Measurements from ENCODE around the gene PKLR. TPM values are rescaled to one million over a fixed set of nuclear protein-coding genes. Genes with fewer than 3 reads are reported as not detected.

Gene PKLR
- total and polyA plus RNA-seq, 3 donors from 2014 or later, result 0.25 to 2.0 (median 0.87) TPM

GRCh38 chr1:155287987-155288543 lies 13.2 kb downstream of the PKLR start:
- H3K27ac ChIP-seq, result no peak overlapping the region
- H3K9me3 ChIP-seq, result no peaks in the 10 kb centered on the region
- no peak overlapping the region for H3K4me3 ChIP-seq
- H3K4me1 ChIP-seq, result no peaks in the 10 kb centered on the region
- intact Hi-C loops (cut with DNase I; ENCODE audit: low total_unique reads), result no loop called here
- no peaks in the 10 kb centered on the region for H3K27me3 ChIP-seq
- 86 to 92% methylated on average over 10 to 21 of the region's 21 CpGs for WGBS, 2 donors
- TF ChIP-seq POLR2A (IDR thresholded peaks at IDR 0.05), result no peak
- TF ChIP-seq, protein P1, sequence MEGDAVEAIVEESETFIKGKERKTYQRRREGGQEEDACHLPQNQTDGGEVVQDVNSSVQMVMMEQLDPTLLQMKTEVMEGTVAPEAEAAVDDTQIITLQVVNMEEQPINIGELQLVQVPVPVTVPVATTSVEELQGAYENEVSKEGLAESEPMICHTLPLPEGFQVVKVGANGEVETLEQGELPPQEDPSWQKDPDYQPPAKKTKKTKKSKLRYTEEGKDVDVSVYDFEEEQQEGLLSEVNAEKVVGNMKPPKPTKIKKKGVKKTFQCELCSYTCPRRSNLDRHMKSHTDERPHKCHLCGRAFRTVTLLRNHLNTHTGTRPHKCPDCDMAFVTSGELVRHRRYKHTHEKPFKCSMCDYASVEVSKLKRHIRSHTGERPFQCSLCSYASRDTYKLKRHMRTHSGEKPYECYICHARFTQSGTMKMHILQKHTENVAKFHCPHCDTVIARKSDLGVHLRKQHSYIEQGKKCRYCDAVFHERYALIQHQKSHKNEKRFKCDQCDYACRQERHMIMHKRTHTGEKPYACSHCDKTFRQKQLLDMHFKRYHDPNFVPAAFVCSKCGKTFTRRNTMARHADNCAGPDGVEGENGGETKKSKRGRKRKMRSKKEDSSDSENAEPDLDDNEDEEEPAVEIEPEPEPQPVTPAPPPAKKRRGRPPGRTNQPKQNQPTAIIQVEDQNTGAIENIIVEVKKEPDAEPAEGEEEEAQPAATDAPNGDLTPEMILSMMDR (IDR thresholded peaks at IDR 0.05), result no peak
- DNase-seq, result no peak
- no peaks in the 10 kb centered on the region for H3K36me3 ChIP-seq (ENCODE audit: low read depth, missing control alignments)

DNA sequence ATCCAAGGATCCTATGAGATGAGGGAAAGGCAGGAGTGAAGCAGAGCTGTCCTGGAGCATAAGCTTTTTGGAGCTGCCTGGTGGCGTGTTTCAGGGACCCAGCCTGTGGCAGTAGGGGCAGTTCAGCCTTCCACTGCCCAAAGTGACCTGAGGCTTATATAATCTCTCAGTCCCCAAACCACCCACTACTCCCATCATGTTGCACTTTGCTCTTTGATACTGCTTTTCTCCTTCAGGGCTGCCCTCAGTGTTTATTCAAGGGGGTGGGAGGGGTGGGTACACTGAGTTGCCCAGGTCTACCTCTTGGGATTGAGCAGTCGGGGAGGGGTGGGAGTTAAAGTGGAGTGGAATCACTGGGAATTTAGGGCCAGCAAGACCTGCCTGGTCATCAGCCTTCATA lies 14.7 kb downstream of the PKLR start:
- no peak overlapping the region for H3K4me3 ChIP-seq
- no peaks in the 10 kb centered on the region for H3K4me1 ChIP-seq
- no peak overlapping the region for H3K27ac ChIP-seq
- intact Hi-C loops (cut with DNase I; ENCODE audit: low total_unique reads), result no loop called here
- TF ChIP-seq, protein P1 (IDR thresholded peaks at IDR 0.05), result no peak
- no peak for TF ChIP-seq POLR2A (IDR thresholded peaks at IDR 0.05)
- 92 to 95% methylated on average over 2 of the region's 2 CpGs for WGBS, 2 donors
- no peaks in the 10 kb centered on the region for H3K27me3 ChIP-seq
- H3K36me3 ChIP-seq (ENCODE audit: low read depth, missing control alignments), result no peaks in the 10 kb centered on the region
- no peaks in the 10 kb centered on the region for H3K9me3 ChIP-seq
- DNase-seq, result no peak

DNA sequence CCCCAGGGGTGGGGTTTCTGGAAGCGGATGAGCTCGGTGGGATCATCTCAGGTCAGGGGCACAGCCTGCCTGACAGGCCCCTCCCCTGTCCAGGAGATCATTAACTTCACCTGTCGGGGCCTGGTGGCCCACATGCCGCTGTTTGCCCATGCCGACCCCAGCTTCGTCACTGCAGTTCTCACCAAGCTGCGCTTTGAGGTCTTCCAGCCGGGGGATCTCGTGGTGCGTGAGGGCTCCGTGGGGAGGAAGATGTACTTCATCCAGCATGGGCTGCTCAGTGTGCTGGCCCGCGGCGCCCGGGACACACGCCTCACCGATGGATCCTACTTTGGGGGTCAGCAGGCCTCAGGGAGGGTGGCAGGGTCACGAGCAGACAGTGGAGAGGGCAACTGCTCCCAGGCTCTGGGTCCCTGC lies 15.6 kb downstream of the PKLR start:
- intact Hi-C loops (cut with DNase I; ENCODE audit: low total_unique reads), result no loop called here
- Histone ChIP-seq H3K4me1 (no peaks in the 10 kb centered on the region), H3K27me3 (no peaks in the 10 kb centered on the region), H3K27ac (no peak overlapping the region), H3K36me3 (ENCODE audit: low read depth, missing control alignments) (no peaks in the 10 kb centered on the region), H3K4me3 (no peak overlapping the region), H3K9me3 (no peaks in the 10 kb centered on the region)
- DNase-seq, result no peak
- TF ChIP-seq POLR2A (IDR thresholded peaks at IDR 0.05), result no peak
- TF ChIP-seq, protein P1 (IDR thresholded peaks at IDR 0.05), result no peak
- WGBS, 2 donors, result 92% methylated on average over 2 to 17 of the region's 18 CpGs

DNA sequence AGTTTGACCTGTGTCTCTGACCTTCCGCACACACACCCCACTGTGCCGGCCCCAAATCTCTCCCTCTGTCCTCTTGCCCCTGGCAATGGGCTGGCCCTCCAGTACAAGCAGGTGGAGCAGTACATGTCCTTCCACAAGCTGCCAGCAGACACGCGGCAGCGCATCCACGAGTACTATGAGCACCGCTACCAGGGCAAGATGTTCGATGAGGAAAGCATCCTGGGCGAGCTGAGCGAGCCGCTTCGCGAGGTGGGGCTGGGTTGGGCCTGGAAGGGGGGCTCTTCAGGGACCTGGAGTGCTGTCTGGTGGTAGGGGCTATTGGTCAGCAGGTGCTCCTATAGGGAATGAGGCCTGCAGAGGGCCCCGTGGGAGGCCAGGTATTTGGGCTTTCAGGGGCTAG lies 16.2 kb downstream of the PKLR start:
- no peak overlapping the region for H3K27ac ChIP-seq
- no peaks in the 10 kb centered on the region for H3K4me1 ChIP-seq
- 93 to 96% methylated on average over 9 to 14 of the region's 14 CpGs for WGBS, 2 donors
- intact Hi-C loops (cut with DNase I; ENCODE audit: low total_unique reads), result no loop called here
- H3K36me3 ChIP-seq (ENCODE audit: low read depth, missing control alignments), result no peaks in the 10 kb centered on the region
- no peak overlapping the region for H3K4me3 ChIP-seq
- TF ChIP-seq, protein P1 (IDR thresholded peaks at IDR 0.05), result no peak
- no peak for TF ChIP-seq POLR2A (IDR thresholded peaks at IDR 0.05)
- no peak for DNase-seq
- no peaks in the 10 kb centered on the region for H3K27me3 ChIP-seq
- H3K9me3 ChIP-seq, result no peaks in the 10 kb centered on the region

DNA sequence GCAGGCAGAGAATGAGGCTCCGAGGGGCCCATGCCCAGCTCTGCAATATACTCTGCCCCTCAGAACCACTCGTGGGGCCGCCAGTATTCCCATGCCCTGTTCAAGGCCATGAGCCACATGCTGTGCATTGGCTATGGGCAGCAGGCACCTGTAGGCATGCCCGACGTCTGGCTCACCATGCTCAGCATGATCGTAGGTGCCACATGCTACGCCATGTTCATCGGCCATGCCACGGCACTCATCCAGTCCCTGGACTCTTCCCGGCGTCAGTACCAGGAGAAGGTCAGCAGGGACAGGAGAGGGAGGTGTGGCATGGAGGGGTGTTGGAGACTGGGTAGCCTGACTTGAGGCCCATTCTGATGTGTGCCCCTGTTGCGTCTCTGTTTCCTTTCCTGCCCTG lies 16.8 kb downstream of the PKLR start:
- WGBS, 2 donors, result 91 to 100% methylated on average over 2 to 12 of the region's 12 CpGs
- intact Hi-C loops (cut with DNase I; ENCODE audit: low total_unique reads), result no loop called here
- H3K36me3 ChIP-seq (ENCODE audit: low read depth, missing control alignments), result no peaks in the 10 kb centered on the region
- no peak for DNase-seq
- H3K9me3 ChIP-seq, result no peaks in the 10 kb centered on the region
- no peak overlapping the region for H3K27ac ChIP-seq
- no peak for TF ChIP-seq POLR2A (IDR thresholded peaks at IDR 0.05)
- TF ChIP-seq, protein P1 (IDR thresholded peaks at IDR 0.05), result no peak
- H3K4me1 ChIP-seq, result no peaks in the 10 kb centered on the region
- no peak overlapping the region for H3K4me3 ChIP-seq
- H3K27me3 ChIP-seq, result no peaks in the 10 kb centered on the region

All from testis (tissue), 3 donors.